ENCODE measurements around the gene MKLN1. TPM values are rescaled to one million over a fixed set of nuclear protein-coding genes. Genes with fewer than 3 reads are reported as not detected.
A peak's percentile ranks its signal among the peaks of the same experiment; 100 is the strongest.

The MKLN1 gene
- polyA plus RNA-seq, 1 donor from 2014 or later = 15.9 TPM

- Histone ChIP-seq H3K9me2 (ENCODE audit: insufficient read depth, low read length) (no peaks in the 10 kb centered on the region), H3K79me2 (replicated peaks; ENCODE audit: insufficient read depth, low read length) (no peaks in the 10 kb centered on the region), H3K4me2 (ENCODE audit: low read length) (no peak overlapping the region), H3K36me3 (ENCODE audit: insufficient read depth, low read length) (peaks cover 4% of the 10 kb centered on the region), H3K27ac (ENCODE audit: low read length) (no peak overlapping the region), H3K27me3 (ENCODE audit: insufficient read depth, low read depth, low read length) (no peaks in the 10 kb centered on the region), H2AFZ (ENCODE audit: low read depth, low read length) (no peak overlapping the region), H3K9ac (ENCODE audit: low read length) (no peak overlapping the region), H3F3A (ENCODE audit: insufficient read depth, low read length, poor library complexity, severe bottlenecking) (no peaks in the 10 kb centered on the region), H4K20me1 (ENCODE audit: insufficient read depth) (no peaks in the 10 kb centered on the region), H3K4me3 (ENCODE audit: low read length) (no peak overlapping the region), H3K9me3 (ENCODE audit: low read length) (no peaks in the 10 kb centered on the region)
- TF ChIP-seq, protein P1, sequence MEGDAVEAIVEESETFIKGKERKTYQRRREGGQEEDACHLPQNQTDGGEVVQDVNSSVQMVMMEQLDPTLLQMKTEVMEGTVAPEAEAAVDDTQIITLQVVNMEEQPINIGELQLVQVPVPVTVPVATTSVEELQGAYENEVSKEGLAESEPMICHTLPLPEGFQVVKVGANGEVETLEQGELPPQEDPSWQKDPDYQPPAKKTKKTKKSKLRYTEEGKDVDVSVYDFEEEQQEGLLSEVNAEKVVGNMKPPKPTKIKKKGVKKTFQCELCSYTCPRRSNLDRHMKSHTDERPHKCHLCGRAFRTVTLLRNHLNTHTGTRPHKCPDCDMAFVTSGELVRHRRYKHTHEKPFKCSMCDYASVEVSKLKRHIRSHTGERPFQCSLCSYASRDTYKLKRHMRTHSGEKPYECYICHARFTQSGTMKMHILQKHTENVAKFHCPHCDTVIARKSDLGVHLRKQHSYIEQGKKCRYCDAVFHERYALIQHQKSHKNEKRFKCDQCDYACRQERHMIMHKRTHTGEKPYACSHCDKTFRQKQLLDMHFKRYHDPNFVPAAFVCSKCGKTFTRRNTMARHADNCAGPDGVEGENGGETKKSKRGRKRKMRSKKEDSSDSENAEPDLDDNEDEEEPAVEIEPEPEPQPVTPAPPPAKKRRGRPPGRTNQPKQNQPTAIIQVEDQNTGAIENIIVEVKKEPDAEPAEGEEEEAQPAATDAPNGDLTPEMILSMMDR (IDR thresholded peaks at IDR 0.05; ENCODE audit: poor library complexity, severe bottlenecking) = no peak
- no peak for TF ChIP-seq MXI1 (conservative IDR thresholded peaks at IDR 0.05; ENCODE audit: poor library complexity, severe bottlenecking)
Observed at GRCh38 chr7:131467788-131468187, 140.1 kb downstream of the MKLN1 start.

DNA sequence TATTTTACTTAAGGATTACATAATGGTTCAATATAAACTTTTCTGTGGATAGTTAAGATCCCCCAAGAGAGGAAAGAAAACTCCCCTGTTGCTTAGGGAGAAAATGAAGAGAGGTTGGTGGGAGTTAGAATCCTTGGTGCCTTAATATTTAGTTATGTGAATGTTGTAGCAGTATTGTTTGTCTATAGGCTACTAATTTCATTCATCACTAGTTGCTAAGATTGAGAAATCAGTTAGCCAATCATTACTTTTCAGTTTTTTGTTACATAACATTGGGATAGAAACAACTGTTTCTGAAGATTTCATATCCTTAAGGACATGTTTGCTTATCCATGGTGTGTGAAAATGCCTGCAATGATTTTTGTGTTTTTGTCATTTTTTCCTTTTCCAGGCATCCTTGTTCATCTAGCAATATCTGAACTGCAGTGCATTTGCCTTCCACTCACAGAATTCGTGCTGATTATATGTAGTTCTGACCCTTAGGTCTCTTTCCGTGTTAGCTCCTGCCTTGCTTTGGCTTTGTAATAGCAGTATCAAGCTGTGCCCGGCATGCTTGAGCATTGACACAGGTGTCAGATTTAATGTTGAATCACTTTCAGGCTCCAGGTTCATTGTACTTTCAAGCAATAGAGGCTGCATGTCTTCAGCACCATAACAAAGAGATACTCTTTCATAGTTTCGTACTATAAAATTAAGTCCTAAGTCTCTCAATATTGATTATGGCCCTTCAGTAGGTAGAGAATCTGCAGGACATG lies 143.8 kb downstream of the MKLN1 start:
- Histone ChIP-seq H3K9me2 (ENCODE audit: insufficient read depth, low read length) (no peaks in the 10 kb centered on the region), H3K79me2 (replicated peaks; ENCODE audit: insufficient read depth, low read length) (no peaks in the 10 kb centered on the region), H3F3A (ENCODE audit: insufficient read depth, low read length, poor library complexity, severe bottlenecking) (no peaks in the 10 kb centered on the region), H3K9ac (ENCODE audit: low read length) (no peak overlapping the region), H2AFZ (ENCODE audit: low read depth, low read length) (no peak overlapping the region), H3K27me3 (ENCODE audit: insufficient read depth, low read depth, low read length) (no peaks in the 10 kb centered on the region), H3K9me3 (ENCODE audit: low read length) (no peaks in the 10 kb centered on the region), H3K4me2 (ENCODE audit: low read length) (no peak overlapping the region), H3K36me3 (ENCODE audit: insufficient read depth, low read length) (peaks cover 9% of the 10 kb centered on the region), H4K20me1 (ENCODE audit: insufficient read depth) (no peaks in the 10 kb centered on the region), H3K27ac (ENCODE audit: low read length) (no peak overlapping the region), H3K4me3 (ENCODE audit: low read length) (no peak overlapping the region)
- TF ChIP-seq EP300 (conservative IDR thresholded peaks at IDR 0.05; ENCODE audit: poor library complexity, severe bottlenecking) = peak; percentile 59
- peak; percentile 86 for TF ChIP-seq POLR2AphosphoS5 (IDR thresholded peaks at IDR 0.05)
- peak; percentile 27 for TF ChIP-seq MXI1 (conservative IDR thresholded peaks at IDR 0.05; ENCODE audit: poor library complexity, severe bottlenecking)
- TF ChIP-seq RAD21 (conservative IDR thresholded peaks at IDR 0.05) = peak; percentile 13
- no peak for TF ChIP-seq EZH2 (IDR thresholded peaks at IDR 0.05; ENCODE audit: borderline replicate concordance, insufficient read depth, low read length, poor library complexity, severe bottlenecking)
- TF ChIP-seq REST (IDR thresholded peaks at IDR 0.05; ENCODE audit: borderline replicate concordance) = peak; percentile 14

DNA sequence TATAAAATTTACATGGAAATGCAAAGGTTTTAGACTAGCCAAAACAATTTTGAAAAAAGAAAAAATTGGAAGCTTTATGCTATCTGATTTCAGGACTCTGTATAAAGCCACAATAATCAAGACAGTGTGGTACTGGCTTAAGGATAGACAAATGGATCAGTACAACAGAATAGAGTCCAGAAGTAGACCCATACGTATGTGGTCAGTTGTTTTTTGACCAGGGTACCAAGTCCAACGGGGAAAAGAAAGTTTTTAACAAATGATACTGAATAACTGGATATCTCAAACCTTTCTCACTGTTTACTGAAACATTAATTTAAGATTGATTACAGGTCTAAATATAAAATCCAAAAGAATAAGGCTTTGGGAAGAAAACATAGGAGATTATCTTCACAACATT lies 149.1 kb downstream of the MKLN1 start:
- TF ChIP-seq EZH2 (IDR thresholded peaks at IDR 0.05; ENCODE audit: borderline replicate concordance, insufficient read depth, low read length, poor library complexity, severe bottlenecking) (no peak), POLR2AphosphoS5 (IDR thresholded peaks at IDR 0.05) (no peak), MXI1 (conservative IDR thresholded peaks at IDR 0.05; ENCODE audit: poor library complexity, severe bottlenecking) (no peak), EP300 (conservative IDR thresholded peaks at IDR 0.05; ENCODE audit: poor library complexity, severe bottlenecking) (no peak)
- TF ChIP-seq, protein P1 (IDR thresholded peaks at IDR 0.05; ENCODE audit: poor library complexity, severe bottlenecking) = no peak
- H3K9me2 ChIP-seq (ENCODE audit: insufficient read depth, low read length) = no peaks in the 10 kb centered on the region
- H3K9me3 ChIP-seq (ENCODE audit: low read length) = no peaks in the 10 kb centered on the region
- H3K27ac ChIP-seq (ENCODE audit: low read length) = no peak overlapping the region
- no peak overlapping the region for H3K9ac ChIP-seq (ENCODE audit: low read length)
- H3K4me3 ChIP-seq (ENCODE audit: low read length) = no peak overlapping the region
- H3K27me3 ChIP-seq (ENCODE audit: insufficient read depth, low read depth, low read length) = no peaks in the 10 kb centered on the region
- no peaks in the 10 kb centered on the region for H3K79me2 ChIP-seq (replicated peaks; ENCODE audit: insufficient read depth, low read length)
- no peak overlapping the region for H2AFZ ChIP-seq (ENCODE audit: low read depth, low read length)
- H3F3A ChIP-seq (ENCODE audit: insufficient read depth, low read length, poor library complexity, severe bottlenecking) = no peaks in the 10 kb centered on the region
- H3K36me3 ChIP-seq (ENCODE audit: insufficient read depth, low read length) = peaks cover 5% of the 10 kb centered on the region
- no peak overlapping the region for H3K4me2 ChIP-seq (ENCODE audit: low read length)
- no peaks in the 10 kb centered on the region for H4K20me1 ChIP-seq (ENCODE audit: insufficient read depth)
